GM19239 (cell line): ENCODE measurements around the gene ACP6.
A peak's percentile ranks its signal among the peaks of the same experiment; 100 is the strongest.
"Not testable (repeated sequence)": the region's sequence is repeated elsewhere in the genome, so short reads cannot be mapped to it uniquely, and the experiment has no call there.

Experiments
- DNase-seq: peaks from one replicate; pipeline ENCODE4 v3.0.0; 2011; ENCODE audit warnings: low spot score; ENCODE audit not compliant: insufficient read length
- FAIRE-seq: peaks from 2 replicates; lab custom pipeline; 2011; peaks lifted over from hg19 to GRCh38; lab: Jason Lieb, UNC

The ACP6 gene

DNA sequence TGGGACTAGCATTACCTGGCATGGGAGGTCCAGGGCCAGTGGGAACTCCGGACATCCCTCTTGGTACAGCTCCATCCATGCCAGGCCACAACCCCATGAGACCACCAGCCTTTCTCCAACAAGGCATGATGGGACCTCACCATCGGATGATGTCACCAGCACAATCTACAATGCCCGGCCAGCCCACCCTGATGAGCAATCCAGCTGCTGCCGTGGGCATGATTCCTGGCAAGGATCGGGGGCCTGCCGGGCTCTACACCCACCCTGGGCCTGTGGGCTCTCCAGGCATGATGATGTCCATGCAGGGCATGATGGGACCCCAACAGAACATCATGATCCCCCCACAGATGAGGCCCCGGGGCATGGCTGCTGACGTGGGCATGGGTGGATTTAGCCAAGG, 45.8 kb downstream of the ACP6 start:
- no peak for FAIRE-seq
- no peak for DNase-seq

- FAIRE-seq (no peak), DNase-seq (no peak)
Measured at GRCh38 chr1:147624011-147624410, 46.3 kb downstream of the ACP6 start.

GRCh38 chr1:147622731-147623130, 47.6 kb downstream of the ACP6 start:
- DNase-seq (no peak), FAIRE-seq (no peak)

GRCh38 chr1:147620543-147620942, 49.8 kb downstream of the ACP6 start:
- no peak for FAIRE-seq

GRCh38 chr1:147619741-147620140, 50.6 kb downstream of the ACP6 start:
- FAIRE-seq (no peak), DNase-seq (no peak)

More at GRCh38 chr1:147620543-147620942, 49.8 kb downstream of the ACP6 start:
- no peak for DNase-seq

DNA sequence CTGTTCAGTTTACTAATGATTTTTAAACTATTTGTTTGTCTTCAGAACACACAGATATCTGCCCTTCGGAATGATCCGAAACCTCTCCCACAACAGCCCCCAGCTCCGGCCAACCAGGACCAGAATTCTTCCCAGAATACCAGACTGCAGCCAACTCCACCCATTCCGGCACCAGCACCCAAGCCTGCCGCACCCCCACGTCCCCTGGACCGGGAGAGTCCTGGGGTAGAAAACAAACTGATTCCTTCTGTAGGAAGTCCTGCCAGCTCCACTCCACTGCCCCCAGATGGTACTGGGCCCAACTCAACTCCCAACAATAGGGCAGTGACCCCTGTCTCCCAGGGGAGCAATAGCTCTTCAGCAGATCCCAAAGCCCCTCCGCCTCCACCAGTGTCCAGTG, 51.6 kb downstream of the ACP6 start:
- DNase-seq (no peak), FAIRE-seq (no peak)

- FAIRE-seq = no peak
- no peak for DNase-seq
Measured at GRCh38 chr1:147618077-147618569, 52.2 kb downstream of the ACP6 start.

DNA sequence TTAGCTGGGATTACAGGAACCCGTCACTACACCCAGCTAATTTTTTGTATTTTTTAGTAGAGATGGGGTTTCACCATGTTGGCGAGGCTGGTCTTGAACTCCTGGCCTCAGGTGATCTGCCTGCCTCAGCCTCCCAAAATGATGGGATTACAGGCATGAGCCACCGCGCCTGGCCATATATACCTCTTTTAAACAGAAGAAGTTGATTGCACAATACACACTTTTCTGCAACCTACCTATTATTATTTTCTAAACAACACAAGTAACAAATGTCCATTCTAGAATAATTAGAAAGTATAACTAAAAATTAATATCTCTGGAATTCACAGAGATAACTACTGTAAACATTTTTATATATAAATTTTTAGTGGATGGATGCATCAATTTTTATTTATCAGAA, 55.4 kb downstream of the ACP6 start:
- DNase-seq, FAIRE-seq: not testable (repeated sequence)

DNA sequence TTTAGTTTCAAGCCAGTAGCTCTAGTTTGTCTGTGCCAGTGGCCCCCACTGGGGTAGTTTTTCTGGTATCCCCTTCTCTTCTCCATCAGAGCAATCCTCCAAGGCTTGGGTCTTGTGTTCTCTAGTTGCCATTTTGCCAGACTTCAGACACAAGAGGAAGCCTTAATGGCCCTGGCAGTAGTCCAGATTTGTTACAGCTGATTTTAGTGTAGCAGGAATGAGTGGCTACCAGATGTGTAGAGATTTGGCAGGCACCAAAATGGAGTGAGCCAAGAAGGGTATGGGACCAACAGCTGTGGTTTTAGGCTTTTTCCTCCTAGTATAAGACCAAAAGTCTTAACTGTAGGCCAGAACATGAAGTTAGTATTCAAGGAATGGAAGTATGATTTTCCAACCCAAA, 56.8 kb downstream of the ACP6 start:
- FAIRE-seq (no peak), DNase-seq (no peak)

DNA sequence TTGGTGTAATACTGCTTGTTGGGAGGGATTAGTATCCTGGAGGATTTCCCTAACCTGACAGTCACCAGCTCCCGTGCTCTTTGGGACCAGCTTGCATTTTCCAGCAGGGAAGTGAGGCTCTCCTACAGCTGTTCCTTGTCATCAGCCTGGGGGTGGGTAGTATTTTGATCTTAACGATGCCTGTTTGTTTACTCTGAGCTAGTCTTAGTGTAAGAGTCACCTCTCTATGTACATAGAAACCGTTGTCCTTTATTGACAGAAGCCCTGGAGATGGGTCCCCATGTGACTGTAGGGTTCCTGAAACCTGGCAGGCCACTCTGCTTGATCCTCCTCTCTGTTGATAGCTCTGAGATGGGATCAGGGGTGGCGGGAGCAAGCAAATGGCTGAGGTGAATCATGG, 58.0 kb downstream of the ACP6 start:
- no peak for DNase-seq
- no peak for FAIRE-seq

GRCh38 chr1:147611586-147611985, 58.7 kb downstream of the ACP6 start:
- DNase-seq = no peak
- no peak for FAIRE-seq

- DNase-seq (no peak), FAIRE-seq (peak; percentile 73)
Measured at GRCh38 chr1:147611021-147611426, 59.3 kb downstream of the ACP6 start.

DNA sequence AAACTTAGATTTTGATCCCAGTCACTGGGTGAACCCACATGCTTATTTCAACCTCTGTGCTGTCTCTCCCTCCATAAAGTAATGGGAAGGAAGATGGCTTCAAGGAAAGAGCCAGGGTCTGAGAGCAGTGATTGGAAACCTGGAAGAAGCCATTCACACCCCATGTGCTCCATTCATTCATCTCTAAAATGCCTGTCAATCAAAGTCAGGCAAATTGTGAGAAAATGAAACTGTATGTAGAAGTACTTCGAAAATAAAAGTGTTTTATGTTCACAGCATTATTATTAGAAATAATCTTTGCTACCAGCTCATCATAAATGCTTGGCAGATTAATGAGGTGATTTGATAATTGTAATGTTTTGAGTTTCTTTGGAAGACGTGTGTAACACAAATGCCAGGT, 61.0 kb downstream of the ACP6 start:
- no peak for DNase-seq
- no peak for FAIRE-seq

GRCh38 chr1:147608596-147608995, 61.7 kb downstream of the ACP6 start:
- no peak for DNase-seq
- no peak for FAIRE-seq

GRCh38 chr1:147605591-147605990, 64.7 kb downstream of the ACP6 start:
- DNase-seq (no peak), FAIRE-seq (no peak)

- no peak for DNase-seq
- peak; percentile 72 for FAIRE-seq
Measured at GRCh38 chr1:147603986-147604385, 66.3 kb downstream of the ACP6 start.

- DNase-seq = no peak
- no peak for FAIRE-seq
Measured at GRCh38 chr1:147600119-147601111, 69.9 kb downstream of the ACP6 start.

- FAIRE-seq = peak; percentile 78
- DNase-seq = peak; percentile 85
Measured at GRCh38 chr1:147599362-147600118, 70.8 kb downstream of the ACP6 start.

- peak; percentile 39 for FAIRE-seq
- DNase-seq = no peak
Measured at GRCh38 chr1:147598621-147599361, 71.5 kb downstream of the ACP6 start.

DNA sequence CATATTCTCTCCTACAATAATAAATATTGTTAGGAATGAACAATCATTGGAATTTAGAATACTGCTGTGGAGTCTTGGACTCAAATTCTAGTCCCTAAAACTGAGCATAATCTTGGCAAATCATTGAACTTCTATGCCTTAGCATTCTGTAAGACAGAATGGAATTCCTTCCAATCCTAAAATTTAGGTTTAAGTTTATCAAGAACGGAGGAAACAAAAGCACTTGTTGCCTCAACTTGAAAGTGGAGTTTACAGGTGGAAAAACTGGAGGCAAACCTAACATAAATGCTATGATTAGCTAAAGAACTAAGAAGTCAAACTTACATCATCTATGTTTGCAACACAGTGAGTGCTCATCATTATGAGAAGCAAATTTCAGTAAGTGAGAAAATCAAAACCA, 73.3 kb downstream of the ACP6 start:
- FAIRE-seq (no peak), DNase-seq (no peak)
